Neural cell (in vitro differentiated cells): ENCODE data around the gene DENND1A. TPM values are rescaled to one million over a fixed set of nuclear protein-coding genes. Genes with fewer than 3 reads are reported as not detected.

Experiments used
- H2AFZ ChIP-seq: fragments of 200-600, 300-800 bp; sonication (generic), shearing (Covaris generic); 2 replicates; pipeline ENCODE4 v1.6.0; 2014; ENCODE audit warnings: low read depth, mild to moderate bottlenecking, antibody characterized with exemption, low read length, moderate library complexity
- H3F3A ChIP-seq: fragments of 200-600 bp; shearing (Covaris generic); 2 replicates; pipeline ENCODE4 v1.6.1; 2016; ENCODE audit warnings: mild to moderate bottlenecking, moderate library complexity, mixed read lengths, antibody characterized with exemption, low read length; ENCODE audit not compliant: insufficient read depth, poor library complexity, severe bottlenecking
- H3K27ac ChIP-seq: fragments of 200-600, 300-800 bp; sonication (generic), shearing (Covaris generic); 2 replicates; pipeline ENCODE4 v1.5.1; 2014; ENCODE audit warnings: mild to moderate bottlenecking, low read length, moderate library complexity
- H3K27me3 ChIP-seq: fragments of 300-800, 200-600 bp; sonication (generic), shearing (Covaris generic); 2 replicates; pipeline ENCODE4 v1.6.0; 2014; ENCODE audit warnings: mild to moderate bottlenecking, low read depth, low read length, moderate library complexity; ENCODE audit not compliant: insufficient read depth
- H3K36me3 ChIP-seq: fragments of 300-800, 200-600 bp; sonication (generic), shearing (Covaris generic); 2 replicates; pipeline ENCODE4 v1.5.1; 2014; ENCODE audit warnings: mild to moderate bottlenecking, antibody characterized with exemption, low read length, moderate library complexity; ENCODE audit not compliant: insufficient read depth
- H3K4me2 ChIP-seq: fragments of 300-800, 200-600 bp; sonication (generic), shearing (Covaris generic); 2 replicates; pipeline ENCODE4 v1.6.0; 2014; ENCODE audit warnings: mild to moderate bottlenecking, low read length
- H3K4me3 ChIP-seq: fragments of 300-800, 200-600 bp; sonication (generic), shearing (Covaris generic); 2 replicates; pipeline ENCODE4 v1.5.1; 2014; ENCODE audit warnings: mild to moderate bottlenecking, low read length, moderate library complexity
- H3K79me2 ChIP-seq: fragments of 200-600 bp; shearing (Covaris generic); replicated peaks from 2 replicates; pipeline ENCODE4 v1.6.0; 2014; ENCODE audit warnings: mild to moderate bottlenecking, low read length, moderate library complexity; ENCODE audit not compliant: insufficient read depth
- H3K9ac ChIP-seq: fragments of 300-800, 200-600 bp; sonication (generic), shearing (Covaris generic); 2 replicates; pipeline ENCODE4 v1.6.1; 2016; ENCODE audit warnings: mild to moderate bottlenecking, low read length, mixed read lengths
- H3K9me2 ChIP-seq: fragments of 200-600 bp; shearing (Covaris generic); 2 replicates; pipeline ENCODE4 v1.6.1; 2016; ENCODE audit warnings: mild to moderate bottlenecking, low read length, mixed read lengths; ENCODE audit not compliant: insufficient read depth
- H3K9me3 ChIP-seq: fragments of 200-600, 300-800 bp; sonication (generic), shearing (Covaris generic); 2 replicates; pipeline ENCODE4 v1.6.1; 2016; ENCODE audit warnings: mild to moderate bottlenecking, mixed run types, low read length, moderate library complexity, mixed read lengths
- H4K20me1 ChIP-seq: fragments of 200-600 bp; shearing (Covaris generic); 2 replicates; pipeline ENCODE4 v1.6.1; 2016; ENCODE audit warnings: mild to moderate bottlenecking, mixed run types; ENCODE audit not compliant: insufficient read depth
- EP300 ChIP-seq: fragments of 450-650 bp; conservative IDR thresholded peaks from 2 replicates; pipeline ENCODE4 v1.6.1; 2014; ENCODE audit warnings: antibody characterized with exemption, mild to moderate bottlenecking, moderate library complexity; ENCODE audit not compliant: poor library complexity, severe bottlenecking
- EZH2 ChIP-seq: fragments of 200-600, 300-800 bp; shearing (Covaris generic), sonication (generic); IDR thresholded peaks from 2 replicates; pipeline ENCODE4 v1.6.1; 2014; ENCODE audit warnings: antibody characterized with exemption, low read length, borderline replicate concordance, mild to moderate bottlenecking; ENCODE audit not compliant: insufficient read depth, poor library complexity, severe bottlenecking
- MXI1 ChIP-seq: fragments of 450-650 bp; conservative IDR thresholded peaks from 2 replicates; pipeline ENCODE4 v1.6.1; 2014; ENCODE audit warnings: antibody characterized with exemption, mild to moderate bottlenecking; ENCODE audit not compliant: poor library complexity, severe bottlenecking
- POLR2AphosphoS5 ChIP-seq: IDR thresholded peaks from 2 replicates; pipeline ENCODE4 v1.6.1; 2012
- RAD21 ChIP-seq: fragments of 450-650 bp; conservative IDR thresholded peaks from 2 replicates; pipeline ENCODE4 v1.6.1; 2014; ENCODE audit warnings: antibody characterized with exemption, mild to moderate bottlenecking, moderate library complexity
- SMC3 ChIP-seq: fragments of 450-650 bp; conservative IDR thresholded peaks from 2 replicates; pipeline ENCODE4 v1.6.1; 2014; ENCODE audit warnings: antibody characterized with exemption, mild to moderate bottlenecking, moderate library complexity; ENCODE audit not compliant: poor library complexity
- TAF1 ChIP-seq: IDR thresholded peaks from 2 replicates; pipeline ENCODE4 v1.6.1; 2012; ENCODE audit warnings: low read depth
- polyA plus RNA-seq: library from polyadenylated mRNA; depleted of rRNA; stranded (reverse); fragments of >200 nt; gene quantifications from 2 replicates; pipeline ENCODE4 v1.2.3, GENCODE V29; 2014
- TF ChIP-seq, protein P1 (sequence below): fragments of 450-650 bp; IDR thresholded peaks from 2 replicates; pipeline ENCODE4 v1.5.1; 2014; ENCODE audit warnings: antibody characterized with exemption, mild to moderate bottlenecking, moderate library complexity; ENCODE audit not compliant: poor library complexity, severe bottlenecking
- TF ChIP-seq, protein P2 (sequence below): IDR thresholded peaks from 2 replicates; pipeline ENCODE4 v1.6.1; 2012; ENCODE audit warnings: borderline replicate concordance

Gene DENND1A
- polyA plus RNA-seq, 1 donor from 2014 or later = 2.3 TPM

DNA sequence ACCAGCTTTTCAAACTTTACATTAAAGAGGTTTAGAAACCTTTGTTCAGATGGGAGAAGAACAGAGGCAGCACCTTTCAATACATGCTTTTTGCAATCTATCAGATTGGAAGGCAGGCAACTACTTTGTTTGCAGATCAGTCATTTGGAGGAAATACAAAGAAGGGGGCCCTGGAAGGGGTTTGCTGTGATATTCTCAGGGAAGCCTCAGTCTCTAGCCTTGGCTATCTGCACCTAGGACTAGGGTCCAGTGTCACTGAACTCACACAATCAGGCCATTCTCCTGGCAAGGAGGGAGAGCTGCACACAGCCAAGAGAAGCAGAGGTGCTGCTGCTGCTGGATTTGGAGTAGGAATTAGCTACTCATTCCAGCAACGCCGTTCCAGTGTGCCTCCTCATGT, 494.5 kb downstream of the DENND1A start:
- Histone ChIP-seq H3K4me2 (no peak overlapping the region), H2AFZ (no peak overlapping the region), H3K79me2 (no peaks in the 10 kb centered on the region), H3F3A (no peaks in the 10 kb centered on the region), H3K9me3 (no peaks in the 10 kb centered on the region), H4K20me1 (no peaks in the 10 kb centered on the region), H3K9me2 (no peaks in the 10 kb centered on the region), H3K4me3 (no peak overlapping the region), H3K27me3 (no peaks in the 10 kb centered on the region), H3K36me3 (no peaks in the 10 kb centered on the region), H3K9ac (no peak overlapping the region), H3K27ac (no peak overlapping the region)
- TF ChIP-seq, protein P1, sequence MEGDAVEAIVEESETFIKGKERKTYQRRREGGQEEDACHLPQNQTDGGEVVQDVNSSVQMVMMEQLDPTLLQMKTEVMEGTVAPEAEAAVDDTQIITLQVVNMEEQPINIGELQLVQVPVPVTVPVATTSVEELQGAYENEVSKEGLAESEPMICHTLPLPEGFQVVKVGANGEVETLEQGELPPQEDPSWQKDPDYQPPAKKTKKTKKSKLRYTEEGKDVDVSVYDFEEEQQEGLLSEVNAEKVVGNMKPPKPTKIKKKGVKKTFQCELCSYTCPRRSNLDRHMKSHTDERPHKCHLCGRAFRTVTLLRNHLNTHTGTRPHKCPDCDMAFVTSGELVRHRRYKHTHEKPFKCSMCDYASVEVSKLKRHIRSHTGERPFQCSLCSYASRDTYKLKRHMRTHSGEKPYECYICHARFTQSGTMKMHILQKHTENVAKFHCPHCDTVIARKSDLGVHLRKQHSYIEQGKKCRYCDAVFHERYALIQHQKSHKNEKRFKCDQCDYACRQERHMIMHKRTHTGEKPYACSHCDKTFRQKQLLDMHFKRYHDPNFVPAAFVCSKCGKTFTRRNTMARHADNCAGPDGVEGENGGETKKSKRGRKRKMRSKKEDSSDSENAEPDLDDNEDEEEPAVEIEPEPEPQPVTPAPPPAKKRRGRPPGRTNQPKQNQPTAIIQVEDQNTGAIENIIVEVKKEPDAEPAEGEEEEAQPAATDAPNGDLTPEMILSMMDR = no peak

DNA sequence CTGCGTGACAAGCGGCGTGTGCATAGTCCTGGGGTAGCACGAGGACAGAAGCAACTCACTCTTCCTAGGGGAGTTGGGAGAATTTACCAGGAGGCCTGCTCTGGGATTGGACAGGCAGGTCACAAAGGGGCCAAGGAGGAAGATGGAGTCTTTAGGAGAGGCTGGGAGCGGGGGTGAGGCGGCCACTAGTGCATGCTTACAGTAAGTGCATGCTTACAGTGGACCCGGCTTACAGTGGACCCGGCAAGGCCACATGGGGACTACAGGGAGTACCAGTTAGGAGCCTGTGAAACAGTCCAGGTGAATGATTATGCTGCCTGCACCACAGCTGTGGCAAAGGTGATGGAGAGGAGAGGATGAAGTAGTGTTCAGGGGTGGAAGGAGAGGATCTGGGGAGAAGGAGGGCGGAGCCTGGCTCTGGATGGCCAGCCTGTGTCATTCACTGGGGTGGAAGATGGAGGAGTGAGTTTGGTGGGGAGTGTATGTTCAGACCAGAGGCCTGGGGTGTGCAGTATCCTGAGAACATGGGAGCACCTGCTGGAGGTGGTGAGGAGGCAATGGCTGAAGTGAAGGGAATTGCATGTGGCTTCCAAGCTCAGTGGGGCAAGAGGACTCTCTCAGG, 495.2 kb downstream of the DENND1A start:
- no peaks in the 10 kb centered on the region for H3K27me3 ChIP-seq
- no peaks in the 10 kb centered on the region for H3K9me3 ChIP-seq
- no peak overlapping the region for H3K9ac ChIP-seq
- H3K9me2 ChIP-seq = no peaks in the 10 kb centered on the region
- TF ChIP-seq, protein P2, sequence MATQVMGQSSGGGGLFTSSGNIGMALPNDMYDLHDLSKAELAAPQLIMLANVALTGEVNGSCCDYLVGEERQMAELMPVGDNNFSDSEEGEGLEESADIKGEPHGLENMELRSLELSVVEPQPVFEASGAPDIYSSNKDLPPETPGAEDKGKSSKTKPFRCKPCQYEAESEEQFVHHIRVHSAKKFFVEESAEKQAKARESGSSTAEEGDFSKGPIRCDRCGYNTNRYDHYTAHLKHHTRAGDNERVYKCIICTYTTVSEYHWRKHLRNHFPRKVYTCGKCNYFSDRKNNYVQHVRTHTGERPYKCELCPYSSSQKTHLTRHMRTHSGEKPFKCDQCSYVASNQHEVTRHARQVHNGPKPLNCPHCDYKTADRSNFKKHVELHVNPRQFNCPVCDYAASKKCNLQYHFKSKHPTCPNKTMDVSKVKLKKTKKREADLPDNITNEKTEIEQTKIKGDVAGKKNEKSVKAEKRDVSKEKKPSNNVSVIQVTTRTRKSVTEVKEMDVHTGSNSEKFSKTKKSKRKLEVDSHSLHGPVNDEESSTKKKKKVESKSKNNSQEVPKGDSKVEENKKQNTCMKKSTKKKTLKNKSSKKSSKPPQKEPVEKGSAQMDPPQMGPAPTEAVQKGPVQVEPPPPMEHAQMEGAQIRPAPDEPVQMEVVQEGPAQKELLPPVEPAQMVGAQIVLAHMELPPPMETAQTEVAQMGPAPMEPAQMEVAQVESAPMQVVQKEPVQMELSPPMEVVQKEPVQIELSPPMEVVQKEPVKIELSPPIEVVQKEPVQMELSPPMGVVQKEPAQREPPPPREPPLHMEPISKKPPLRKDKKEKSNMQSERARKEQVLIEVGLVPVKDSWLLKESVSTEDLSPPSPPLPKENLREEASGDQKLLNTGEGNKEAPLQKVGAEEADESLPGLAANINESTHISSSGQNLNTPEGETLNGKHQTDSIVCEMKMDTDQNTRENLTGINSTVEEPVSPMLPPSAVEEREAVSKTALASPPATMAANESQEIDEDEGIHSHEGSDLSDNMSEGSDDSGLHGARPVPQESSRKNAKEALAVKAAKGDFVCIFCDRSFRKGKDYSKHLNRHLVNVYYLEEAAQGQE = no peak
- TF ChIP-seq MXI1 (no peak), EZH2 (no peak), TAF1 (no peak), SMC3 (no peak), RAD21 (no peak), POLR2AphosphoS5 (no peak), EP300 (no peak)
- TF ChIP-seq, protein P1 = no peak
- H2AFZ ChIP-seq = no peak overlapping the region
- no peak overlapping the region for H3K4me2 ChIP-seq
- H4K20me1 ChIP-seq = no peaks in the 10 kb centered on the region
- H3F3A ChIP-seq = no peaks in the 10 kb centered on the region
- H3K4me3 ChIP-seq = no peak overlapping the region
- no peaks in the 10 kb centered on the region for H3K36me3 ChIP-seq
- no peak overlapping the region for H3K27ac ChIP-seq
- H3K79me2 ChIP-seq = no peaks in the 10 kb centered on the region
